K562 (cell line): Measurements from ENCODE around the gene ZBTB32. TPM values are rescaled to one million over a fixed set of nuclear protein-coding genes. Genes with fewer than 3 reads are reported as not detected.

Source experiments
- ATAC-seq: fragments of 200-7000 bp; cut with Tn5 transposase; 3 replicates; pipeline ENCODE4 v1.9.1; 2020; ENCODE audit warnings: moderate library complexity
- Bru-seq: library from RNA; stranded (reverse); fragments of 400-500 nt; gene quantifications from one replicate; lab custom pipeline; 2021; lab: Mats Ljungman, UMichigan
- BruChase-seq, 2 experiments: library from RNA; stranded (reverse); fragments of 400-500 nt; gene quantifications; one replicate each; lab custom pipeline; 2021; lab: Mats Ljungman, UMichigan
- BruUV-seq: library from RNA; stranded (reverse); fragments of 400-500 nt; replicated peaks from 2 replicates; lab custom pipeline; 2021; lab: Mats Ljungman, UMichigan
- CTCF ChIA-PET: fragments of 300-600 bp; formaldehyde crosslinking; extraction: SDS; loops from one replicate; lab custom pipeline; 2021; ENCODE audit warnings: low intra/inter-chr PET ratio; lab: Yijun Ruan, JAX
- POLR2A ChIA-PET: fragments of 300-600, 350-650 bp; sonication (Branson Sonifier 250); formaldehyde crosslinking; extraction: SDS; loops from one replicate; lab custom pipeline; 2021; ENCODE audit warnings: antibody characterized with exemption, inconsistent platforms; lab: Yijun Ruan, JAX
- DNase-seq, 4 experiments: peaks; one replicate each; pipeline versions ENCODE4 v3.0.0 to v3.0.0-alpha.2; 2011 to 2018; ENCODE audit warnings: low spot score in 3 of 4, mixed read lengths in 3 of 4; ENCODE audit errors: extremely low read depth in 1 of 4
- FAIRE-seq: peaks from 2 replicates; lab custom pipeline; 2011; peaks lifted over from hg19 to GRCh38; lab: Jason Lieb, UNC
- H2AFZ ChIP-seq: 2 replicates; pipeline ENCODE4 v1.6.0; 2011; ENCODE audit warnings: low read depth, low read length, control low read depth, inconsistent platforms
- H3K27ac ChIP-seq: fragments of 200-600 bp; 3 replicates; pipeline ENCODE4 v1.8.0; 2011; ENCODE audit warnings: low read depth, mild to moderate bottlenecking, control low read depth, inconsistent platforms, low read length, moderate library complexity, mixed read lengths; ENCODE audit errors: extremely low read depth
- H3K27me3 ChIP-seq, 2 experiments: fragments of 300-600 bp in 1 of 2; 2 replicates in 1 of 2; 3 replicates in 1 of 2; pipeline versions ENCODE4 v1.6.0 to v1.8.0; 2011; ENCODE audit warnings: inconsistent platforms in 2 of 2, low read length in 2 of 2, mild to moderate bottlenecking in 1 of 2, mixed read lengths in 1 of 2, moderate library complexity in 1 of 2; ENCODE audit not compliant: control insufficient read depth in 2 of 2, insufficient read depth in 2 of 2
- H3K36me3 ChIP-seq: fragments of 300-600 bp; 3 replicates; pipeline ENCODE4 v1.8.0; 2011; ENCODE audit warnings: mild to moderate bottlenecking, low read length, inconsistent platforms; ENCODE audit not compliant: control insufficient read depth, insufficient read depth
- H3K4me1 ChIP-seq, 2 experiments: fragments of 200-600 bp in 1 of 2; replicated peaks in 1 of 2; 2 replicates in 1 of 2; 3 replicates in 1 of 2; pipeline versions ENCODE4 v1.5.1 to v1.8.0; 2011; ENCODE audit warnings: inconsistent platforms in 2 of 2, low read length in 2 of 2, mild to moderate bottlenecking in 1 of 2, mixed read lengths in 1 of 2, moderate library complexity in 1 of 2; ENCODE audit not compliant: control insufficient read depth in 2 of 2, insufficient read depth in 2 of 2
- H3K4me2 ChIP-seq: 2 replicates; pipeline ENCODE4 v1.6.1; 2011; ENCODE audit warnings: low read length, control low read depth, inconsistent platforms, mixed read lengths; ENCODE audit not compliant: insufficient read depth
- H3K4me3 ChIP-seq: fragments of 200-600 bp; sonication (generic), shearing (Covaris generic); 2 replicates; pipeline ENCODE4 v1.5.1; 2016; ENCODE audit warnings: control low read depth, inconsistent platforms
- H3K79me2 ChIP-seq: fragments of 200-600 bp; 3 replicates; pipeline ENCODE4 v1.8.0; 2011; ENCODE audit warnings: low read length, inconsistent platforms; ENCODE audit not compliant: control insufficient read depth, insufficient read depth
- H3K9ac ChIP-seq, 2 experiments: 2 replicates each; pipeline versions ENCODE4 v1.6.0 to v1.6.1; 2011; ENCODE audit warnings: low read depth in 2 of 2, low read length in 2 of 2, control low read depth in 1 of 2, inconsistent platforms in 1 of 2, mild to moderate bottlenecking in 1 of 2, mixed read lengths in 1 of 2; ENCODE audit not compliant: insufficient read depth in 1 of 2
- H3K9me1 ChIP-seq: one replicate; pipeline ENCODE4 v1.6.0; 2011; ENCODE audit warnings: inconsistent platforms, mild to moderate bottlenecking, low read length, moderate library complexity; ENCODE audit not compliant: control insufficient read depth, insufficient read depth
- H3K9me3 ChIP-seq: replicated peaks from 2 replicates; pipeline ENCODE4 v1.5.1; 2011; ENCODE audit warnings: low read depth, low read length, inconsistent platforms; ENCODE audit not compliant: control insufficient read depth, insufficient read depth
- H4K20me1 ChIP-seq: replicated peaks from 2 replicates; pipeline ENCODE4 v1.6.1; 2011; ENCODE audit warnings: low read length, inconsistent platforms, mixed read lengths; ENCODE audit not compliant: control insufficient read depth, insufficient read depth
- CXXC5 ChIP-seq: fragments of 250-450 bp; sonication (Bioruptor Pico); IDR thresholded peaks from 2 replicates; pipeline ENCODE4 v1.8.0; 2022; ENCODE audit warnings: inconsistent platforms, mild to moderate bottlenecking, moderate library complexity
- WGBS: fragments of 100-300 bp; shearing (Covaris generic); methylation state at CpG from one replicate; pipeline ENCODE4 v1.1.6; 2016; ENCODE audit warnings: low coverage, mixed read lengths; ENCODE audit not compliant: insufficient coverage; ENCODE audit errors: missing lambda C conversion rate; 5-methylcytosine and 5-hydroxymethylcytosine counted together
- in situ Hi-C: fragments of 300-500 bp; cut with MboI; formaldehyde crosslinking; loops from 4 replicates; pipeline ENCODE4 v1.15.0; 2018; ENCODE audit warnings: inconsistent platforms, mixed read lengths
- intact Hi-C: fragments of 100-400 bp; cut with micrococcal nuclease; formaldehyde crosslinking; loops from 2 replicates; pipeline ENCODE4 v1.14.2; 2022
- long read RNA-seq, 3 experiments: library from polyadenylated mRNA in 2 of 3; library from RNA in 1 of 3; unstranded in 2 of 3; stranded (forward) in 1 of 3; transcript quantifications; one replicate each; pipeline ENCODE4 v2.0.0, GENCODE V29; 2019 to 2022
- polyA minus RNA-seq, 3 experiments: library from RNA; depleted of rRNA, polyadenylated mRNA; stranded (reverse); fragments of >200 nt; gene quantifications; 2 replicates each; pipeline ENCODE4 v1.2.3, GENCODE V29; 2011
- polyA plus RNA-seq, 8 experiments: library from polyadenylated mRNA; depleted of rRNA in 4 of 8; stranded (reverse) in 5 of 8; unstranded in 3 of 8; fragments of >200 nt; fragmentation: Nextera tagmentation in 2 of 8; fragmentation: Illumina TruSeq in 1 of 8; extraction: Ambion mirVana in 2 of 8; extraction: Trizol in 1 of 8; gene quantifications; 2 replicates each; pipeline versions ENCODE4 v1.2.1 to v1.2.3, GENCODE V29; 2011 to 2014; ENCODE audit warnings: inconsistent platforms in 1 of 8, missing spikeins in 1 of 8
- total RNA-seq, 7 experiments: library from RNA; depleted of rRNA in 6 of 7; stranded (reverse); fragments of >200 nt in 6 of 7; fragmentation: Illumina TruSeq in 2 of 7; extraction: Trizol in 2 of 7; gene quantifications; 2 replicates each; pipeline versions ENCODE4 v1.2.1 to v1.2.3, GENCODE V29; 2011 to 2021; ENCODE audit warnings: low replicate concordance in 1 of 7
- TF ChIP-seq, protein P1 (sequence below), 2 experiments: fragments of 450-650 bp; IDR thresholded peaks; 2 replicates each; pipeline ENCODE4 v1.6.1; 2016; ENCODE audit warnings: mild to moderate bottlenecking in 2 of 2, borderline replicate concordance in 1 of 2, low read depth in 1 of 2, moderate library complexity in 1 of 2

ZBTB32 gene, protein sequence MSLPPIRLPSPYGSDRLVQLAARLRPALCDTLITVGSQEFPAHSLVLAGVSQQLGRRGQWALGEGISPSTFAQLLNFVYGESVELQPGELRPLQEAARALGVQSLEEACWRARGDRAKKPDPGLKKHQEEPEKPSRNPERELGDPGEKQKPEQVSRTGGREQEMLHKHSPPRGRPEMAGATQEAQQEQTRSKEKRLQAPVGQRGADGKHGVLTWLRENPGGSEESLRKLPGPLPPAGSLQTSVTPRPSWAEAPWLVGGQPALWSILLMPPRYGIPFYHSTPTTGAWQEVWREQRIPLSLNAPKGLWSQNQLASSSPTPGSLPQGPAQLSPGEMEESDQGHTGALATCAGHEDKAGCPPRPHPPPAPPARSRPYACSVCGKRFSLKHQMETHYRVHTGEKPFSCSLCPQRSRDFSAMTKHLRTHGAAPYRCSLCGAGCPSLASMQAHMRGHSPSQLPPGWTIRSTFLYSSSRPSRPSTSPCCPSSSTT
- not detected in 2 replicates for total RNA-seq (2011; cell fraction: chromatin; rRNA removed; ENCODE audit: low replicate concordance)
- not detected in 2 replicates for total RNA-seq (2011; cell fraction: nucleolus; rRNA removed)
- not detected in 2 replicates for total RNA-seq (2011; cell fraction: nucleoplasm; rRNA removed)
- total RNA-seq (2014; rRNA removed) (not detected in 2 replicates), total RNA-seq (2014; rRNA removed; fragmentation: Illumina TruSeq; extraction: Trizol) (not detected in 2 replicates), total RNA-seq (2015; rRNA removed; fragmentation: Illumina TruSeq; extraction: Trizol) (not detected in 2 replicates), total RNA-seq (2021) (0.20 TPM in 1 of 2 replicates, not detected in the other), polyA plus RNA-seq (2011; rRNA removed) (not detected in 2 replicates), polyA plus RNA-seq (2014; fragmentation: Illumina TruSeq; extraction: Trizol) (not detected in 2 replicates), polyA plus RNA-seq (2014; fragmentation: Nextera tagmentation; extraction: Ambion mirVana) (not detected), polyA plus RNA-seq (2014; rRNA removed) (0.05 TPM in 1 of 2 replicates, not detected in the other), polyA minus RNA-seq (2011; rRNA and poly(A)+ RNA removed) (not detected in 2 replicates), Bru-seq, nascent RNA (percentile 11 among the genes with signal in this experiment), BruChase-seq, experiment 1, labeled RNA remaining after a 2-hour chase (not detected), BruChase-seq, experiment 2, labeled RNA remaining after a 6-hour chase (percentile 8 among the genes with signal in this experiment)
- not detected in 2 replicates for polyA plus RNA-seq (2011; cell fraction: cytosol; rRNA removed)
- 0.09 TPM in 1 of 2 replicates, not detected in the other for polyA plus RNA-seq (2011; cell fraction: nucleus; rRNA removed)
- polyA plus RNA-seq (2012) = not detected in 2 replicates
- not detected in 2 replicates for polyA minus RNA-seq (2011; cell fraction: cytosol; rRNA and poly(A)+ RNA removed)
- polyA minus RNA-seq (2011; cell fraction: nucleus; rRNA and poly(A)+ RNA removed) = not detected in 2 replicates
- long read RNA-seq, experiment 1 = 0 reads
- long read RNA-seq, experiment 2 = 0 reads
- long read RNA-seq, experiment 3 = 0 reads

DNA sequence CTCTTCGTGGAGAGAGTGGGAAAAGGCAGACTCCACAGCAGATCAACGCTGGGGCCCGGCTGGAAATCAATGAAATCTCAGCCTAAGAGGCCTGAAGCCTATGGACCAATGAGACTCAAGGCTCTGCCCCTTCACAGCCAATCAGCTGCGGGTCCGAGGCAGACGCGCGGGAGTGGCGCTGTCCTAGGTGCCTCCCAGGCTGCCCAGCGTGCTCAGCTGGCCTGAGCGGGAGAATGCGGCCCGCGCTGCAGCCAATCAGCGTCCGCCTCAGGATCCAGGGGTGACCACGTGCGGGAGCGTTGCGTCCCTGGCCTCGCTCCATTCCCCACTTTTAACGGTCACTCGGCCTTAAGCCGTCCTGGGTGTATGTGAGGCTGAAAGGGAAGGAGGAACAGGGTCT lies at the start of gene ZBTB32:
Gene ZBTB32, plus strand, starts transcription at position 341 of the 400 bp plus-strand sequence. CDS start 10,069 bp downstream, outside the sequence.
- intact Hi-C loops (no loop called here), in situ Hi-C loops (loop anchor here (5.0 kb wide), 1 partner anchor 228 kb away; no protein-coding TSS in a partner anchor)
- ATAC-seq (peak; percentile 87), DNase-seq (peak; percentile 87 to 98 (median 95)), FAIRE-seq (peak; percentile 87)
- 5% methylated on average over 19 of the region's 24 CpGs for WGBS
- ChIA-PET CTCF (no interaction called here), POLR2A (interaction anchor here (0.7 to 1.1 kb wide), 2 partner anchors 36 to 568 kb away, joined by 3 read pairs; no protein-coding TSS in a partner anchor)
- Histone ChIP-seq H3K4me2 (no peak within 1 kb of the TSS), H3K4me1 (peaks cover 0 to 21% of the 10 kb centered on the region in 2 experiments; a peak in 3 of 5 replicates), H3K9me3 (no peaks in the 10 kb centered on the region), H2AFZ (no peak within 1 kb of the TSS), H4K20me1 (no peaks in the 10 kb centered on the region), H3K79me2 (no peaks in the 10 kb centered on the region), H3K36me3 (no peaks in the 10 kb centered on the region), H3K9ac (no peak within 1 kb of the TSS), H3K9me1 (no peaks in the 10 kb centered on the region), H3K27me3 (peaks cover 10 to 30% of the 10 kb centered on the region in 2 experiments; a peak in 4 of 5 replicates), H3K27ac (no peak within 1 kb of the TSS), H3K4me3 (no peak within 1 kb of the TSS)
- no TSS peak for BruUV-seq
- peak; percentile 85 for TF ChIP-seq CXXC5 (CRISPR knock-in tag)
- TF ChIP-seq, protein P1, sequence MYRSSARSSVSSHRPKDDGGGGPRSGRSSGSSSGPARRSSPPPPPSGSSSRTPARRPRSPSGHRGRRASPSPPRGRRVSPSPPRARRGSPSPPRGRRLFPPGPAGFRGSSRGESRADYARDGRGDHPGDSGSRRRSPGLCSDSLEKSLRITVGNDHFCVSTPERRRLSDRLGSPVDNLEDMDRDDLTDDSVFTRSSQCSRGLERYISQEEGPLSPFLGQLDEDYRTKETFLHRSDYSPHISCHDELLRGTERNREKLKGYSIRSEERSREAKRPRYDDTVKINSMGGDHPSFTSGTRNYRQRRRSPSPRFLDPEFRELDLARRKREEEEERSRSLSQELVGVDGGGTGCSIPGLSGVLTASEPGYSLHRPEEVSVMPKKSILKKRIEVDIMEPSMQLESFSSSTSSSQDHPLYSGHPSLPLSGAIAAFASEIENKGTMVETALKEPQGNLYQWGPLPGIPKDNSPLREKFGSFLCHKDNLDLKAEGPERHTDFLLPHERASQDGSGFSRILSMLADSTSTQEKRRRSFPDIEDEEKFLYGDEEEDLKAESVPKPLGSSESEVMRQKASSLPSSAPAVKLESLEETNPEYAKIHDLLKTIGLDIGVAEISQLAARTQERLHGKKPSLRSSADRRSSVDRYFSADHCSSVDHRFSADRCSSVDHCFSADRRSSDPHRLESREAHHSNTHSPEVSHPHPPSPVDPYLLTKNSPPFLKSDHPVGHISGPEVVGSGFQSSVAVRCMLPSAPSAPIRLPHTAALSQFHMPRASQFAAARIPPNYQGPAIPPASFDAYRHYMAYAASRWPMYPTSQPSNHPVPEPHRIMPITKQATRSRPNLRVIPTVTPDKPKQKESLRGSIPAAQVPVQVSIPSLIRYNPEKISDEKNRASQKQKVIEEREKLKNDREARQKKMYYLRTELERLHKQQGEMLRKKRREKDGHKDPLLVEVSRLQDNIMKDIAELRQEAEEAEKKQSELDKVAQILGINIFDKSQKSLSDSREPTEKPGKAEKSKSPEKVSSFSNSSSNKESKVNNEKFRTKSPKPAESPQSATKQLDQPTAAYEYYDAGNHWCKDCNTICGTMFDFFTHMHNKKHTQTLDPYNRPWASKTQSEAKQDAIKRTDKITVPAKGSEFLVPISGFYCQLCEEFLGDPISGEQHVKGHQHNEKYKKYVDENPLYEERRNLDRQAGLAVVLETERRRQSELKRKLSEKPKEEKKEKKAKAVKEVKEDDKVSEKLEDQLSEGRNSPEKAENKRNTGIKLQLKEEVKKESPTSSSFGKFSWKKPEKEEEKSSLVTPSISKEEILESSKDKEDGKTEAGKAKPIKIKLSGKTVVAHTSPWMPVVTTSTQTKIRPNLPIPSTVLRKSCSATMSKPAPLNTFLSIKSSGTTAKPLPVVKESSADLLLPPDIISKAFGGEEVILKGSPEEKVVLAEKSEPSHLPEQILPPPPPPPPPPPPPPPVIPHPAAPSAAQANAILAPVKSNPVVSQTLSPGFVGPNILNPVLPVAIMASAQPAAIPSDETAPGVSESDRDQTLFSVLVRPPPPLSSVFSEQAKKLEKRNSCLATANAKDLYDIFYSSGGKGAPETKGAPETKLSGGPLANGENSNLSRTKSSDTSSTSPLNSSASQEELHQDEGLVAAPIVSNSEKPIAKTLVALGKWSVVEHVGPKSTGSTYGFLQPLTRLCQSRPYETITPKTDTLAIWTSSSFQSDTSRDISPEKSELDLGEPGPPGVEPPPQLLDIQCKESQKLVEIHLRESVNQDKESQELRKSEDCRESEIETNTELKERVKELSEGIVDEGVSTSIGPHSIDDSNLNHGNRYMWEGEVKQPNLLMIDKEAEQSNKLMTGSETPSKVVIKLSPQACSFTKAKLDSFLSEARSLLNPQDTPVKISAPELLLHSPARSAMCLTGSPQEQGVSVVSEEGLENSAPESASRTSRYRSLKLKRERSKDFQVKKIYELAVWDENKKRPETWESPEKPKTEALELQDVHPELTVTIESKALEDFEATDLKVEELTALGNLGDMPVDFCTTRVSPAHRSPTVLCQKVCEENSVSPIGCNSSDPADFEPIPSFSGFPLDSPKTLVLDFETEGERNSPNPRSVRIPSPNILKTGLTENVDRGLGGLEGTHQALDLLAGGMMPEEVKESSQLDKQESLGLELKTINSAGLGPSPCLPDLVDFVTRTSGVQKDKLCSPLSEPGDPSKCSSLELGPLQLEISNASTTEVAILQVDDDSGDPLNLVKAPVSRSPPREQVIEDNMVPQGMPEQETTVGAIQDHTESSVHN (IDR thresholded peaks at IDR 0.05; ENCODE audit: borderline replicate concordance in 1 of 2, low read depth in 1 of 2) = no peak
